T-helper 9 cell (primary cell): Measurements from ENCODE around the gene OR2A5.
"Not testable (repeated sequence)": the region's sequence is repeated elsewhere in the genome, so short reads cannot be mapped to it uniquely, and the experiment has no call there.

Source experiments
- DNase-seq: peaks from one replicate; pipeline ENCODE4 v3.0.0-alpha.2; 2020

OR2A5 gene

GRCh38 chr7:144035385-144035784 is 13.4 kb upstream of the OR2A5 start:
- DNase-seq: no peak

GRCh38 chr7:144036302-144036885 is 12.4 kb upstream of the OR2A5 start:
- no peak for DNase-seq

DNA sequence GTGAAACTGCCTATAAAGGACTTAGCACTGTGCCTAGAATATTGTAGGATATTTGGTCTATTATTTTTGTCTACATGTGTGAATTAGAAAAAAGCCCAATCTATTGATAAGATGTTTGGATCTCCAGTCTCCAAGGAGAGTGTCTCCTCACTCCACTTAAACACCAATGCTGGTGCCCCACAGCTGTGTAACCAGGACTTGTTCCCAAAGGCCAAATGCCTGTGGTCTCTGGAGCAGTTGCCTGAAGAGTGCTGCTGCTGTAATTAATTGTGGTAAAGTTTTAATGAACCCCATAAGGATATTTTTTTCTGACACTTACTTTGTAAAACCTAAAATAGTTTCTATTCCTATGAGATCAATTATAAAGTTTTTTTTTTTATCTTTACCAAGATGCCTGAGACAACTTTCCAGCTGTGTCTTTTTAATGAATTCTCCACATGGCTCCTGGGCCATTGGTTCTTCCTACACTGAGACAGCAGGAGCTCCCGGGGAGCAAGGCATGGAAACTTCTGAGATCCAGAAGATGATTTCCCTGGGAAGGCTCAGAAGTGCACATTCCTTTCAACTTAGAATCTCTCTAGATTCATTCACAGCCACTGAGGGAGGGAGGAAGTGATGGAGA is 11.2 kb upstream of the OR2A5 start:
- DNase-seq: no peak

DNA sequence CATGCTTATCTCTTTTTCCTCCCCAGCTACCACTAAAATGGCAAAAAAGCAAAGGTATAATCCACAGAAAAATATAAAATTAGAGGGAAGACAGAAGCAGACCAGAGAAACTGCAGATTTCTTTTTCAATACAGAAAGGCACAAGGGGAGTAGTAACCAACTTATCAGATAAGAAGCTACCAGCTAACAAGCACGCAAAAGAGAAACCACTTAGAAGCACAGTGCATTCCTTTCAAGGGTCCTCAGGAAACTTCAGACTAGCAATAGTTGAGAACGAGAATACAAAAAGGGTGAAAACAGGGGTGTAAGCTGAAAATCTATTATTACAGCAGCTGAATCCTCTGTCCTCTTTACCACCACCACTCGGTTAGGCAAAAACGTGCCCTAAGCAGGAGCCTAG is 9.9 kb upstream of the OR2A5 start:
- no peak for DNase-seq

- DNase-seq: no peak
Measured at GRCh38 chr7:144049491-144049890, 743 bp downstream of the OR2A5 start.

- DNase-seq: no peak
Measured at GRCh38 chr7:144050093-144050492, 1.3 kb downstream of the OR2A5 start.

- not testable (repeated sequence) for DNase-seq
Measured at GRCh38 chr7:144050884-144051283, 2.1 kb downstream of the OR2A5 start.

DNA sequence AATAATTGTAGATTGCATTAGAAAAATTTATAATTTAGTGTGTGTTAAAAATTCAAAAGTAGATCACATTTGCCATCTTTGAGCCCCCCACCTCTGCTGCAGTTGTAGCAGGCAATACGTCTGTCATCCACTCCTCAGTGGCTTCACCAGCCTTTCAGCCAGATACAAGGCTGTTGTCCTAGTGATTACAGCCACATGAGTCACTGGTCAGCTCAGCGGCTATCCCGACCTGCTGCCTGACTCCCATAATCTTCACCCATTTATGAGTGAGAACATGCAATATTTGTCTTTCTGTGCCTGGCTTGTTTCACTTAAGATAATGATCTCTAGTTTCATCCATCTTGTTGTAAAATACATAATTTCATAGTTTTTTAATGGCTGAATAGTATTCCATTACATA is 9.2 kb downstream of the OR2A5 start:
- no peak for DNase-seq

- no peak for DNase-seq
Measured at GRCh38 chr7:144063710-144064109, 15.0 kb downstream of the OR2A5 start.

DNA sequence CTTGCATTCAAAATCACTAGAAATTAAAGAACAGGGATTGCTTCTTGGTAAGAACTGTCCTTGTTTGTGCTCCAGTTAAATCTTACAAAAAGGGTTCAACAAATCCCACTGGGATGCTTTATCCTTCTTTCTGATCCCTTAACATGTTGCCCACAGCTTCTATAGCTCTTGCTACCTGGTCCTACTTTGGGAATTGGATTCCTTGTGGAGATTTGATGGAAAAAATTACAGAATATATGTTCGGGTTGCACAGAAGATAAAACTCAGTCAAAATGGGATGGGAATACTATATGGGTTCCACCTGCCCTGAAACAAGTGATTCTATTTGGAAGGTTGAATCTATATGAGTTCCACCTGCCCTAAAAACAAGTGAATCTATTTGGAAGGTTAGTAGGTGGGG is 20.8 kb downstream of the OR2A5 start, which contains the start of gene OR2A25:
Gene OR2A25 (plus strand): TSS at position 301 of the 400 bp plus-strand sequence. CDS start 4,409 bp downstream, outside the sequence.
- DNase-seq: no peak

DNA sequence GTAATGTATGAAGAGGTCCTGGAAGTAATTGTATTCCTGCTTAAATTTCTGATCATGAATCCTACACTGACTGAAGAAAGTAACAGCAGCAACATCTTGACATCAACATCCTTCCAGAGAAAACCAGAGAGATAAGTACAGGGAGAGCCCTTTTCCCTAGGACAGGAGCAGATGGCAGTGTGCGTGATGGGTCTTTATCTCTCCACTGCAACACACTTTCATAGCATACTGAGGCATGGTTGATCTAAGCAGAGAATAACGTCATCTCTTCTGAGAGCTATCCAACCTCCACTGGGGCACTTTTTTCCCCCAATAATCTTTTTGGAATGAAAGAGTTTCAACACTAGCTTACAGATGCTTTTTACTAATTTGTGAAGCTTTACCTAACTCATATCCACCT is 21.2 kb downstream of the OR2A5 start:
- no peak for DNase-seq

GRCh38 chr7:144074374-144074773 is 25.6 kb downstream of the OR2A5 start:
- no peak for DNase-seq

- no peak for DNase-seq
Measured at GRCh38 chr7:144085978-144086377, 37.2 kb downstream of the OR2A5 start, which contains the start of gene OR2A12. Gene OR2A12, plus strand, starts transcription at chr7:144086278. Its CDS starts 8,830 bp downstream, at chr7:144095108.

- DNase-seq: no peak
Measured at GRCh38 chr7:144086730-144087129, 38.0 kb downstream of the OR2A5 start.

DNA sequence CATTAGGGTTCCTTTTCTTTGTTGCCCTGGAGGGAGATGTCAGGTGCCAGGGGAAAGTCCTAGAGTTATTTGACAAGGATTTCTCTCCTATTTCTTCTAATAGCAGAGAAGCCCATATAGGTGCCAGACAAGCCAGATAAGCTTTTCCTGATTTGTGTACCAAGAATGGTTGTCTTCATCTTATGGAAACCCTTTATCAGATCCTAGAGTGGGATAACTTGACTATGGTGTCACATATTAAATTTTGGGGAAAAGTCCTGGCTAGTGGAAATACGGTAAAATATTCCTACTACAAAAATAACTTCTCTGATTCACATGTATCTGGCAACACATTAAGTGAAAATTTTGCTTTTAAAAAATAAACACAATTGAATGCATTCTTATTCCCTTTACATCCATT is 38.5 kb downstream of the OR2A5 start:
- DNase-seq: no peak

- no peak for DNase-seq
Measured at GRCh38 chr7:144090667-144091066, 41.9 kb downstream of the OR2A5 start.

GRCh38 chr7:144098776-144099175 is 50.0 kb downstream of the OR2A5 start:
- no peak for DNase-seq

DNA sequence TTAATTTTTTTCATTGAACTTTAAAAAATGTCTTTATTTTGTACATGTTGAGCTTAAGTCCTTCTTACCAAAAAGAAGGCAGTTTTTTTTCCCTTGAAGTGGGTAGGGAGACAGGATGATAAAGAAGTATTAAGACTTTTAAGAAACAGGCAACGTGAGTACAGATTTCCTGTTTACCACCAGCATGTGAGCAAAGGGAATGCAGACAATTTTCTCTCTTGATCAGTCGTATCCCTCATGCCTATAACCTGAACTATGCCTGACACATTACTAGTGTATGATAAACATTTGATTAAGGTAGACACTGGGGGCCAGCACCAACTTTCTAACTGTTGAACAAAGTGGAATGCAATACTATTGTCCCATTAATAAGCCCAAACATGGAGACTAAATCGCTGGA is 51.9 kb downstream of the OR2A5 start:
- DNase-seq: no peak

DNA sequence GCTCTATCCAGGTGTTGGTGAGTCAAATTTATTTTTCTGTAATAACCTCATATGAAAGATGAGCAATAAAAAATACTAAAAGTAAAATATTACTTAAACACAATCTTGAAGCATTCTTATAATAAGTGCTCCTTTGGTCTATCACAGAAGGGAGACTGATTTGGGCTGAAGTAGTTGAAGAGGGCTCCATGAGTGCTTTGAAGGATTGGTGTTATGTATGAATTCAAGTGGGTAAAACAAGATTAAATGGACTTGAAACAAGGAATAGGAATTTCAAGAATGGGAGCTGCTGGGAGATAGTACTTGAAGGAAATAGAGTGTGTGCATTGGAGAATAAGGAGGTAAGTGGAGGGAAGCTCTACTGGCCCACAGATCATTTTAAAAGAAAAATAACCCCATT is 53.3 kb downstream of the OR2A5 start:
- DNase-seq: no peak

- DNase-seq: no peak
Measured at GRCh38 chr7:144105211-144105610, 56.5 kb downstream of the OR2A5 start.
